ENCODE measurements around the gene GNB4. TPM values are rescaled to one million over a fixed set of nuclear protein-coding genes. Genes with fewer than 3 reads are reported as not detected.

The GNB4 gene
- total and polyA plus RNA-seq, 3 experiments from 2014 or later = 0.16 to 1.9 (median 1.5) TPM

DNA sequence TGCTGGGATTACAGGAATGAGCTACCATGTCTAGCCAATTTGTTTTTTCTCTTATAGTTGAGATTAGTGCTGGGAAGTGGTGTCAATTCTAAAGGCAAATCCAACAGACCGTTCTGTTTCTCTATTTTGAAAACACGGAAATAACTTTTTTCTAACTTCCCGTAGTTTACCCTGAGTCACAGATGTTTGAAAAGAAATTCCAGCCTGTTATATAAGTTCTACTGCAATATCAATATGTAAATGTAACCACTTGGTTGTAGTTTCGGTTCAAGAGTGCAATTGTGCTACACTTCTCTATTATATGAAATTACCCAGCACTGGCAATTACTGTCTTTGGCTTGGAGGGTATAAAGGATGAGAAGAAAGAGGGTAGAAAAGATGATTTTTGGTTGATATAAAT, 22.3 kb upstream of the GNB4 start:
- ChIA-PET POLR2A (no interaction called here), CTCF (no interaction called here)
- Mint-ChIP-seq H3K9me3 (no peaks in the 10 kb centered on the region), H3K27ac (no peak overlapping the region), H3K27me3 (peaks cover 0 to 9% of the 10 kb centered on the region in 2 donors), H3K4me1 (peaks cover 0 to 2% (median 0%) of the 10 kb centered on the region in 3 donors), H3K4me3 (no peak overlapping the region), H3K36me3 (no peaks in the 10 kb centered on the region)
- Histone ChIP-seq H3K4me1 (ENCODE audit: insufficient read depth, low read length) (no peaks in the 10 kb centered on the region), H3K36me3 (ENCODE audit: insufficient read depth, low read length) (no peaks in the 10 kb centered on the region), H3K9me3 (ENCODE audit: low read length) (no peaks in the 10 kb centered on the region), H3K27ac (ENCODE audit: low read depth, low read length) (no peak overlapping the region), H3K4me3 (ENCODE audit: low read length) (no peak overlapping the region), H3K27me3 (ENCODE audit: insufficient read depth, low read length, poor library complexity, severe bottlenecking) (no peaks in the 10 kb centered on the region)
- no peak for DNase-seq

DNA sequence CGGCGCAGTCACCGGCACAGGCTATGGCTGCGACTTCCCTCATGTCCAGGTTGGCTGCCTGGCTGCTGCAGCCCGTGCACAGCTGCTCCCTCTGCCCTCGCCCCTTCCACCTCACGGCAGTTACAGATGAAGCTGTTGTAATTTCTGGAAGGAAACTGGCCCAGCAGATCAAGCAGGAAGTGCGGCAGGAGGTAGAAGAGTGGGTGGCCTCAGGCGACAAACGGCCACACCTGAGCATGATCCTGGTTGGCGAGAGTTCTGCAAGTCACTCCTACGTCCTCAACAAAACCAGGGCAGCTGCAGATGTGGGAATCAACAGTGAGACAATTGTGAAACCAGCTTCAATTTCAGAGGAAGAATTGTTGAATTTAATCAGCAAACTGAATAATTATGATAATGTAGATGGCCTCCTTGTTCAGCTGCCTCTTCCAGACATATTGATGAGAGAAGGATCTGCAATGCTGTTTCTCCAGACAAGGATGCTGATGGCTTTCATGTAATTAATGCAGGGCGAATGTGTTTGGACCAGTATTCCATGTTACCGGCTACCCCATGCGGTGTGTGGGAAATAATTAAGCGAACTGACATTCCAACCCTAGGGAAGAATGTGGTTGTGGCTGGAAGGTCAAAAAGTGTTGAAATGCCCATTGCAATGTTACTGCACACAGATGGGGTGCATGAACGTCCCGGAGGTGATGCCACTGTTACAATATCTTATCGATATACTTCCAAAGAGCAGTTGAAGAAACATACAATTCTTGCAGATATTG, 13.2 kb upstream of the GNB4 start:
- H3K4me1 Mint-ChIP-seq = peaks cover 8 to 11% (median 10%) of the 10 kb centered on the region in 3 donors
- peak overlapping the region in 3 of 7 donors; percentile 54 to 64 (median 58) for H3K4me3 Mint-ChIP-seq
- H3K27ac Mint-ChIP-seq = peak overlapping the region in 2 of 8 donors; percentile 48 to 58
- H3K27ac ChIP-seq (ENCODE audit: low read depth, low read length) = no peak overlapping the region
- no peaks in the 10 kb centered on the region for H3K4me1 ChIP-seq (ENCODE audit: insufficient read depth, low read length)
- DNase-seq = no peak
- H3K9me3 ChIP-seq (ENCODE audit: low read length) = no peaks in the 10 kb centered on the region
- ChIA-PET CTCF (no interaction called here), POLR2A (no interaction called here)
- no peaks in the 10 kb centered on the region for H3K36me3 Mint-ChIP-seq
- H3K36me3 ChIP-seq (ENCODE audit: insufficient read depth, low read length) = no peaks in the 10 kb centered on the region
- H3K27me3 ChIP-seq (ENCODE audit: insufficient read depth, low read length, poor library complexity, severe bottlenecking) = no peaks in the 10 kb centered on the region
- H3K27me3 Mint-ChIP-seq = peaks cover 2 to 27% of the 10 kb centered on the region in 2 donors
- H3K9me3 Mint-ChIP-seq = no peaks in the 10 kb centered on the region
- no peak overlapping the region for H3K4me3 ChIP-seq (ENCODE audit: low read length)

DNA sequence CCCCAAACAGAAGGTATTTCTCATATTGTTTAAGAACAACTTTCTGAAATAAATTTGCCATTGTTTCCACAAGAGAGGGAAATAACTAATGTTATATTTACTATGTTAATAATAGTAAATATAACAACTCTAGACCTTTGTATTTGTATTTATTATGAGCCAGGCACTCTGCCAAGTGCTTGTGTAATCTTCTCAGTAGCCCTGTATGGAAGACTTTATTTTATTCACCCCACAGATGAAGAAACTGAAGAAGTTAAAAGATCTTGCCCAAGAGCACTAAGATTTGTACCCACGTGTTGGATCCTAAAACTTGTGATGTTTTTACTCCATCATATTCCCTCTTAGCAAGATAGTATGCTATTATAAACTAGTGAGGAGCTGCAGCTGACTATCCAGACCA, 12.0 kb upstream of the GNB4 start:
- H3K4me1 ChIP-seq (ENCODE audit: insufficient read depth, low read length) = no peaks in the 10 kb centered on the region
- ChIA-PET POLR2A (no interaction called here), CTCF (no interaction called here)
- no peak overlapping the region for H3K27ac Mint-ChIP-seq
- DNase-seq = no peak
- no peaks in the 10 kb centered on the region for H3K9me3 Mint-ChIP-seq
- H3K27ac ChIP-seq (ENCODE audit: low read depth, low read length) = no peak overlapping the region
- no peaks in the 10 kb centered on the region for H3K36me3 Mint-ChIP-seq
- H3K27me3 Mint-ChIP-seq = peaks cover 2 to 33% of the 10 kb centered on the region in 2 donors
- no peak overlapping the region for H3K4me3 ChIP-seq (ENCODE audit: low read length)
- H3K27me3 ChIP-seq (ENCODE audit: insufficient read depth, low read length, poor library complexity, severe bottlenecking) = no peaks in the 10 kb centered on the region
- H3K9me3 ChIP-seq (ENCODE audit: low read length) = no peaks in the 10 kb centered on the region
- H3K4me1 Mint-ChIP-seq = peaks cover 8 to 11% (median 10%) of the 10 kb centered on the region in 3 donors
- no peak overlapping the region for H3K4me3 Mint-ChIP-seq
- no peaks in the 10 kb centered on the region for H3K36me3 ChIP-seq (ENCODE audit: insufficient read depth, low read length)

- Histone ChIP-seq H3K27ac (ENCODE audit: low read depth, low read length) (no peak overlapping the region), H3K27me3 (ENCODE audit: insufficient read depth, low read length, poor library complexity, severe bottlenecking) (no peaks in the 10 kb centered on the region), H3K36me3 (ENCODE audit: insufficient read depth, low read length) (no peaks in the 10 kb centered on the region), H3K9me3 (ENCODE audit: low read length) (no peaks in the 10 kb centered on the region), H3K4me1 (ENCODE audit: insufficient read depth, low read length) (no peaks in the 10 kb centered on the region), H3K4me3 (ENCODE audit: low read length) (no peak overlapping the region)
- ChIA-PET CTCF (no interaction called here), POLR2A (interaction anchor here (0.7 kb wide), 1 partner anchor 109 kb away, joined by 5 read pairs; no protein-coding TSS in a partner anchor)
- no peak for DNase-seq
- peaks cover 8 to 11% (median 10%) of the 10 kb centered on the region in 3 donors for H3K4me1 Mint-ChIP-seq
- H3K4me3 Mint-ChIP-seq = no peak overlapping the region
- peaks cover 4 to 49% of the 10 kb centered on the region in 2 donors for H3K27me3 Mint-ChIP-seq
- no peak overlapping the region for H3K27ac Mint-ChIP-seq
- H3K9me3 Mint-ChIP-seq = no peaks in the 10 kb centered on the region
- H3K36me3 Mint-ChIP-seq = no peaks in the 10 kb centered on the region
Measured at GRCh38 chr3:179460260-179460659, 9.0 kb upstream of the GNB4 start.

GRCh38 chr3:179455954-179456353, 4.7 kb upstream of the GNB4 start:
- no peaks in the 10 kb centered on the region for H3K4me1 ChIP-seq (ENCODE audit: insufficient read depth, low read length)
- Mint-ChIP-seq H3K4me3 (no peak overlapping the region), H3K4me1 (peaks cover 6 to 9% (median 8%) of the 10 kb centered on the region in 3 donors), H3K27ac (no peak overlapping the region), H3K36me3 (peaks cover 0 to 1% (median 0%) of the 10 kb centered on the region in 3 donors), H3K9me3 (no peaks in the 10 kb centered on the region), H3K27me3 (peaks cover 8 to 51% of the 10 kb centered on the region in 2 donors)
- CTCF ChIA-PET = no interaction called here
- H3K9me3 ChIP-seq (ENCODE audit: low read length) = no peaks in the 10 kb centered on the region
- no peak overlapping the region for H3K27ac ChIP-seq (ENCODE audit: low read depth, low read length)
- DNase-seq = no peak
- H3K4me3 ChIP-seq (ENCODE audit: low read length) = no peak overlapping the region
- POLR2A ChIA-PET = no interaction called here
- H3K27me3 ChIP-seq (ENCODE audit: insufficient read depth, low read length, poor library complexity, severe bottlenecking) = no peaks in the 10 kb centered on the region
- no peaks in the 10 kb centered on the region for H3K36me3 ChIP-seq (ENCODE audit: insufficient read depth, low read length)

DNA sequence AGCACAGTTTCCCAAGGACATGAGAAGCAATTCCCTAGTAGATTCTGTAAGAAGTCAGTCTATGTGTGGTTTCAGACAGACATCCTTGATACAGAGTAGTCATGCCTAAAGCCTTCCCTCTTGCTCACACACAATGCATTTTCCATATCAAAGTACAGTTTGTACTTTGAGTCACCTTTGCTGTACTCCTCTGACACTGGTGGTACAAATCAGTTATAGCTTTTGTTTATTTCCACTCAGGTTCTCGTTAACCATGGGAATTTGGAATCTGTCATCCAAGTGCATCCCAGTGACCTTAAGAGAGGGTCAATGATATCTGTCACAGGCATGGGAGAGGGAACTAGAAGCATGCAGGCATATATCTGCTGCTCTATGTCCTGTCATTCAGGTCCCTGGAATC, 3.6 kb upstream of the GNB4 start:
- no peak overlapping the region for H3K27ac ChIP-seq (ENCODE audit: low read depth, low read length)
- Mint-ChIP-seq H3K4me1 (peaks cover 14 to 18% (median 18%) of the 10 kb centered on the region in 3 donors), H3K27me3 (peaks cover 17 to 58% of the 10 kb centered on the region in 2 donors), H3K4me3 (no peak overlapping the region), H3K36me3 (peaks cover 0 to 4% (median 3%) of the 10 kb centered on the region in 3 donors), H3K27ac (no peak overlapping the region), H3K9me3 (peaks cover 0 to 1% (median 0%) of the 10 kb centered on the region in 5 donors)
- POLR2A ChIA-PET = no interaction called here
- H3K36me3 ChIP-seq (ENCODE audit: insufficient read depth, low read length) = no peaks in the 10 kb centered on the region
- H3K9me3 ChIP-seq (ENCODE audit: low read length) = no peaks in the 10 kb centered on the region
- DNase-seq = no peak
- peaks cover 8% of the 10 kb centered on the region for H3K4me1 ChIP-seq (ENCODE audit: insufficient read depth, low read length)
- CTCF ChIA-PET = no interaction called here
- H3K4me3 ChIP-seq (ENCODE audit: low read length) = no peak overlapping the region
- peaks cover 1% of the 10 kb centered on the region for H3K27me3 ChIP-seq (ENCODE audit: insufficient read depth, low read length, poor library complexity, severe bottlenecking)

- Histone ChIP-seq H3K9me3 (ENCODE audit: low read length) (no peaks in the 10 kb centered on the region), H3K27ac (ENCODE audit: low read depth, low read length) (no peak overlapping the region), H3K4me3 (ENCODE audit: low read length) (no peak overlapping the region), H3K27me3 (ENCODE audit: insufficient read depth, low read length, poor library complexity, severe bottlenecking) (peaks cover 7% of the 10 kb centered on the region), H3K4me1 (ENCODE audit: insufficient read depth, low read length) (peaks cover 8% of the 10 kb centered on the region), H3K36me3 (ENCODE audit: insufficient read depth, low read length) (no peaks in the 10 kb centered on the region)
- ChIA-PET POLR2A (no interaction called here), CTCF (no interaction called here)
- H3K4me3 Mint-ChIP-seq = peak overlapping the region in 1 of 7 donors; percentile 29
- no peak overlapping the region for H3K27ac Mint-ChIP-seq
- peaks cover 0 to 4% (median 3%) of the 10 kb centered on the region in 3 donors for H3K36me3 Mint-ChIP-seq
- DNase-seq = no peak
- H3K4me1 Mint-ChIP-seq = peaks cover 14 to 19% (median 19%) of the 10 kb centered on the region in 3 donors
- H3K9me3 Mint-ChIP-seq = peaks cover 0 to 1% (median 0%) of the 10 kb centered on the region in 5 donors
- peaks cover 24 to 63% of the 10 kb centered on the region in 2 donors for H3K27me3 Mint-ChIP-seq
Measured at GRCh38 chr3:179453967-179454366, 2.7 kb upstream of the GNB4 start.

DNA sequence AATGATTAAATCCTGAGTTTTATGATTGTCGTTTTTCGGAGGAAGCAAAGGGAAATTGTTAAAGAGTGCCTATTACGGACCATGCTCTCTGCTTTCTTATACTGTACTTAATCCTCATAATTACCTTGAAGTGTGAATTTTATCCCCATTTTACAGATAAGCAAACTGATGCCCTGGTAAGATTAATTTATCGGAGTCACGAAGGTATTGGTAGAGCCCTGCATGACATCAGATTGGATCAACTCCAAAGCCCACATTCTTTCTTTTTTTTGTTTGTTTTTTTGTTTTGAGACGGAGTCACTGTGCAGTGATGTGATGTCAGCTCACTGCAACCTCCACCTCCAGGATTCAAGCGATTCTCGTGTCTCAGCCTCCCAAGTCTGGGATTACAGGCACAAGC, 1.6 kb upstream of the GNB4 start:
- no peak for DNase-seq
- Mint-ChIP-seq H3K9me3 (peaks cover 0 to 1% (median 0%) of the 10 kb centered on the region in 5 donors), H3K27me3 (peaks cover 25 to 67% of the 10 kb centered on the region in 2 donors), H3K4me3 (peak overlapping the region in 2 of 7 donors; percentile 11 to 71), H3K27ac (no peak overlapping the region), H3K36me3 (peaks cover 0 to 4% (median 3%) of the 10 kb centered on the region in 3 donors), H3K4me1 (peaks cover 14 to 19% (median 19%) of the 10 kb centered on the region in 3 donors)
- POLR2A ChIA-PET = no interaction called here
- CTCF ChIA-PET = no interaction called here
- H3K27me3 ChIP-seq (ENCODE audit: insufficient read depth, low read length, poor library complexity, severe bottlenecking) = peaks cover 7% of the 10 kb centered on the region
- H3K9me3 ChIP-seq (ENCODE audit: low read length) = no peaks in the 10 kb centered on the region
- no peak overlapping the region for H3K27ac ChIP-seq (ENCODE audit: low read depth, low read length)
- H3K4me1 ChIP-seq (ENCODE audit: insufficient read depth, low read length) = peaks cover 8% of the 10 kb centered on the region
- no peak overlapping the region for H3K4me3 ChIP-seq (ENCODE audit: low read length)
- H3K36me3 ChIP-seq (ENCODE audit: insufficient read depth, low read length) = no peaks in the 10 kb centered on the region
